Stimulated activated CD4-positive, alpha-beta T cell treated with anti-CD3 and anti-CD28 coated beads, Interleukin-15, amount 100 ng/mL, for 24 hours (primary cell): ENCODE measurements around the gene ABCD4.

Source experiments
- DNase-seq: peaks from one replicate; pipeline ENCODE4 v3.0.0-alpha.2; 2020

ABCD4 gene

DNA sequence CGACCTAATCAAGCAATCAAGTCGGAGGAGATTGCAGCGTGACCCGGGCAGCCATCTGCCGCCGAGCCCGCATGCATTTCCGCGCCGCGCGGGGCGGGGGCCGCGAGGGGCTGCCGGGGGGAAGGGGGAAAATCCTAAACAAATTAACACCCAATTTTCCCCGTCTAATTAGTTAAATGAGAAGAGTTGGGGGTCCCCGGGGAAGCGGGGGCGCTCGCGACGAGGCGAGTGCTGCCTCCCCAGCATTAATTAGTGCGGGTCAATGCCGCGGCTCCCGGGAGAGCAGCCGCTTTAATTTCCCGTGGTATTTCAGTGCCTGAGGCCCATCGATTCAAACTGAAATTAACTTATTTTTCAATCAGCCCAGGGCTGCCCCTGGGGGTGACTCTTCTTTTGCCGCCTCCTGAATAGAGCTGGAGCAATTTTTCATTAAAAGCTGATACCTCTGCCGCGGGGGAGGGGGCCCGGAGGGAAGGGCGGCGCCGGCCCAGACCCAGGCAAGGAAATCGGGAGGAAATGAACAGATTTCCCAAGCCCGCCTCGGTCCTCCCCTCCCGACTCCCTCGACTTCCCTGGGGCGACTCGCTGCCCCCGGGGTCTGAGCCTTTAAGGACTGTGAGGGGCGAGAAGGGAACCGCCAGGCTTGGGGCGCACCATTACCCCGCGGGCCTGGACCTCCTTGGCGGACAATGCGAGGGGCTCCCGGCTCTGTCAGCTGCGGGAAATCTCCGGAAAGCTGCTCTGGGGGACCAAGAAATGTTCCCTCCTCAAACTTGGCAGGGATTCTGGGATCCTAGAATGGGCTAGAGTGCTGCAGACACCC, 44.6 kb downstream of the ABCD4 start:
- no peak for DNase-seq

DNA sequence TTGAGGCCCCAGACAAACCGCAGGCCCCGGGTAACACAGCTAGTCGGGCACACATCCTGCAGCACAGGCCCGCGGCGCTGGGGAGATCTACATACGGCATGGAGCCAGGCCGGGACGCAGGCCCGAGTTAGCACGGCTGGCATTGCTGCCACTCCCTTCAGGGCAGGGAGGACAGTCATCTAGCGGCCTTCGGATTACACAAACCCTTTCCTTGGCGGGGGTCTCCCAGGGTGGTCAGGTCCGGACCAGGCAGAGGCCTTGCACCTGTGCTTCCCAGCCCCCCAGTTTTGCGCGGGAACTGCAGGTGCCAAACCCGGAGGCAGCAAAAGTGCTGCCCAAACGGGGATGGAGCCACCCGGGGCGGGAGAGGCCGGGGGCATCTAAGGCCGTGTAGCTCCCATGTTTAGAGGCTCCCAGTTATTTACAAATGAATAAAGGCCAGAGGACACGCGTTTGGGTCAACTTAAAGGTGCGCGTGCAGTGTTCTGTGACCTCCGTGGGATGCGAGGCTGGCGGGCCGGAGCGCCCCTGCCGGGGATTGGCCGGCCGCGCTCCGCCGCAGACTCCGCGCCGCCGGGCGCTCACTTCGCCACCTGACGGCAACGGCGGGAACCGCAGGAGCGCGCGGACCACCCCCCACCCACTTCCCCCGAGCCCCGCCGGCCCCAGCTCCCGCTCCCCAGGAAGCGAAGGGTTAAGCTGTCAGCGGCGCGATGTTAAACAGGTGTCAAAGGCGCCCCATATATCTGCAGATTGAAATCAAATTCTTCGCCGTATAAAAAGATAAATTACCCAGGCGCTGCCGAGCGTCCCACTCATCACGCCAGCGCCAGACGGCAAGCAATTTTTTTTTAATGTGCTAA, 45.4 kb downstream of the ABCD4 start:
- peak; percentile 74 for DNase-seq

DNA sequence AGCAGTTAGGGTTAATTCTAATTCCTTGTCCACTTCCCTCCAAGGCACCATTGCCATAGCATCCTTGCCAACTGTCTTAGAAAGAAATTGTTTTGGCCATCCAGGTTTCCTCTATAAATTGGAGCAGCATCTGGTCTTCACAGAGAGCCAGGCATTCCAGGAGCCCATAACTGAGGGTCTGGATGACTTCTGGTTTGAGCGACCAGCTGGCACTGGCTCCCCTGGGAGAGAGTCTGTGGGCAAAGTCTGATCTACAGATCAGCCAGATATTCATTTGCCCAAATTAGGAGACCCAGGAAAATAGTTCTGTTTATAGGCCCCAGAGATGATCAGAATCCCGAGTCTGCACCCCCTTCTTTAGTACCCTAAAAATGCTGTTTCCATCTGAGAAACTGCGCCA, 47.5 kb downstream of the ABCD4 start:
- no peak for DNase-seq

DNA sequence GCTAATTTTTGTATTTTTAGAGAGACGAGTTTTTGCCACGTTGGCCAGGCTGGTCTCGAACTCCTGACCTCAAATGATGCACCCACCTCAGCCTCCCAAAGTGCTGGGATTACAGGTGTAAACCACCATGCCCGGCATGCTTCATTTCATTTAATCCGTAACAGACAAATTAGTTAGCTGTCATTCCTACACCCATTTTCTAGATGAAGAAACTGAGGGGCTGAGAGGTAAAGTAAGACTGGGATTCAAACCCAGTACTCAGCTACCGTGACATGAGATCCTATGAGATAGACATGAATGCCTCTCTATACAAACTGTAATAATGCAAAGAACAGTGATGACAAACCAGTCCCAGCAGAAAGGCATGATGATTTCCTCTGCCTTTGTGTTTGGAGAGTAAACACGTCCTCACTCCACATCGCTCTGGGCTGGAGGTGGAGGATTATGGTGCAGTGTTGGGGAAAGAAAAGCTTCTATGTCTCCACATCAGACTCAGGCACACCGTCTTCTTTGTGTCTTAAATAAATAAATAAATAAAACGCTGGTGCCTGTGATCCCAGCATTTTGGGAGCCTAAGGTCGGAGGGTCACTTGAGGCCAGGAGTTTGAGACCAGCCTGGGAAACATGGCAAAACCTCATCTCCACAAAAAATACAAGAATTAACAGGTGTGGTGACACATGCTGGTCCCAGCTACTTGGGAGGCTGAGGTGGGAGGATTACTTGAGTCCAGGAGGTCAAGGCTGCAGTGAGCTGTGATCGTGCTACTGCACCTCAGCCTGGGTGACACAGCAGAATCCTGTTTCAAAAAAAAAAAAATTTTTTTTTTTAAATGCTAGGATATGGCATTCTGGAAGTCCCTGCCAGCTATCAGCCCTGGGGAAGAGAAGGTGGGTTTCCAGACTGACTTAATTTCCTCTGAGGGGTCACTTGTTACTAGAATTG, 53.0 kb downstream of the ABCD4 start:
- no peak for DNase-seq

DNA sequence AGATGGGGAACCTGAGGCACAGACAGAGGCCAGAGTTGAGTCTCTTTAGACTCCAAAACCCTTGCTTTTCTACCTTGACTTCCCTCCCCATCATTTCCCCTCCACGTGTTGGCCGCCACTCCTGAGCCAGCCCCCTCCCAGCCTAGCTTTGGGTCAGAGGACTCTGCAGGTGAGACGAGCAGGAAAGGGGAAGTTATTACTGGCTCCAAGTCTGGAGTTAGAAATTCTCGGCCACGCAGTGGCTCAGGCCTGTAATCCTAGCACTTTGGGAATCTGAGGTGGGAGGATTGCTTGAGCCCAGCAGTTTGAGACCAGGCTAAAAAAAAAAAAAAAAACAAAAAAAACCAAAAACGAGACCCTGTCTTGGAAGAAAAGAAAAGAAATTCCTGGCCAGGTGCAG, 54.7 kb downstream of the ABCD4 start:
- DNase-seq: no peak

DNA sequence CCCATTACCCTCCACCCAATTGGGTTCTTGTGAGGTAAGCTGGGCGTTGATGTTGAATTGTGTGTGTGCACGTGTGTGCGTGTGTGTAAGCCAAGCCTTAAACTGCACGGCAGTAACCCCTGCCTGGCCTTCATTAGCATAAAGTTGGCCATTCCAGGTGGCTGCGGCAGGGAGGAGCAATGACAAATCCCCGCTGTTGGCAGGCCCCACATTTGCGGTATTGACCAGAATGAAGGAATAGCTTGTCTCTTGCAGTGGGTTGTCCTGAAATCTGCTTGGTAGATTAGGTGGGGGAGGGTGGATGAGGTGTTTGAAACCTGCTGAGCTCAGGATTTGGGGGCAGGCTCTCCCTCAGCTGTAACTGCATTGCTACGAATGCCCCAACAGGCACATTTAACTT, 56.2 kb downstream of the ABCD4 start:
- DNase-seq: no peak

DNA sequence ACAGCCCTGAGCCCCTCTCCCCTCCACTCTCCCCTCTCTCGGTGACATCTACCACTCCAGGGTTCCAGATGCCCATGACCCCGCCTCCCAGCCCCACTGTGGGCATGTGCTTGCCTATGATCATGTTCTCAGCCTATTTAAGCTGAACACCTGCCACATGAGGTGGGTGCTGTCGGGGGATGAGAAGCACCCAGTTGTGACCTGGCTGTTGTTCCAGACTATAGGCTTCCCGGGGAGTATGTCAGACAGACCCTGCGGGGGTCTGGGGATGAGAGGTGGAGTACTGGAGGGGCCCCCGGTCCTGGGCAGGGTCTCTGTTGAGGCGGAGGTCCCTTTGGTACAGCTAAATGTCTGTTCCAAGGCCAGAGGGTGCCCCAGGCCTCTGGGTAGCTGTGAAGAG, 57.4 kb downstream of the ABCD4 start:
- no peak for DNase-seq

DNA sequence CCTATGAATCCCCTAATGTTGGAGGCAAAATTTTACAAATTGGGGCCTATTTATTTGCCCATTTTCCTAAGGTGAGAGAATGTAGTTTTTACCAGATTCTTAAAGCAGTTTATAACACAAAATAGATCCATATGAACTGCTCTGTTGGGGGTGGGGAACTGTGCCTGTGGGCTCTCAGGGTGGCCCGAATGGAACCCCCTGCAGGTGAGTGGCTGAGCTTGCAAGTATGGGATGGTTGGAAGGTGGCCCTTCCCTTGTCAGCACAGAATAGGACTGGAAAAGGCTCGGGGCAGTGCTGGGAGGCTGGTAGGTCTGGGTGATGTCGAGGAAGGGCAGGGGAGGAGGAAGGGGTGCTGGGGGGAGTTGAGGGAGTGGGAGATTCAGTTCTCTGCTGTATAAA, 58.6 kb downstream of the ABCD4 start:
- DNase-seq: no peak

DNA sequence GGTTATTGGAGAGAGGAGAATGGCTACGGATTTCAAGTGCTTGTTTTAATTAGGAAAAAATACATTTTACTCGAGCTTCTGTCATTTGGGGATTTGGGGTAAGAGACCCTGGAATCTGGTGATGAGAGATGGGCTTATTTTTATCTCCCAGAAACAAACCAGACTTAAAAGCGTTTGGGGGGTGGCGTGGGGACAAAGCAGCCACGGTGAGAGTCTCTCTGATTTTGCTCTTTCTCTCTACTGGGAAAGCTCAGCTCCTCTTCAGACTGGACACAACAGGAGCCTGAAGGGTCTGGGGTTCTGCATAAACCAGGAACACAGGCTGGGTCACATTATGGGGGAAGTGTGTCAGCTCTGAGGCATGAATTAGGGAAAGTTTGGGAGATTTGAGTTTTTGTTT, 59.7 kb downstream of the ABCD4 start:
- no peak for DNase-seq

DNA sequence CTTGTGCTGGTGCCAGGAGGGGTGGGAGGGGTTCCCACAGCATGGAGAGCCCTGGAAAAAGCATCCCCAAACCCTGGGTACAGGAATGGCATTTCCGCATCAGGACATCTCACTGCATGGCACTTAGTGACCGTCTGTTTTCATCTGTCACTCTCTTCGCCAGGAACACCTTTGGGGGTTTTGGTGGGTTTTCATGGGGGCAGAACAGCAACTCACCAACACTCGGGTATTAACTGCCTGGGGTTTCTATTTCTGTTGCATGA, 60.0 kb downstream of the ABCD4 start:
- no peak for DNase-seq

DNA sequence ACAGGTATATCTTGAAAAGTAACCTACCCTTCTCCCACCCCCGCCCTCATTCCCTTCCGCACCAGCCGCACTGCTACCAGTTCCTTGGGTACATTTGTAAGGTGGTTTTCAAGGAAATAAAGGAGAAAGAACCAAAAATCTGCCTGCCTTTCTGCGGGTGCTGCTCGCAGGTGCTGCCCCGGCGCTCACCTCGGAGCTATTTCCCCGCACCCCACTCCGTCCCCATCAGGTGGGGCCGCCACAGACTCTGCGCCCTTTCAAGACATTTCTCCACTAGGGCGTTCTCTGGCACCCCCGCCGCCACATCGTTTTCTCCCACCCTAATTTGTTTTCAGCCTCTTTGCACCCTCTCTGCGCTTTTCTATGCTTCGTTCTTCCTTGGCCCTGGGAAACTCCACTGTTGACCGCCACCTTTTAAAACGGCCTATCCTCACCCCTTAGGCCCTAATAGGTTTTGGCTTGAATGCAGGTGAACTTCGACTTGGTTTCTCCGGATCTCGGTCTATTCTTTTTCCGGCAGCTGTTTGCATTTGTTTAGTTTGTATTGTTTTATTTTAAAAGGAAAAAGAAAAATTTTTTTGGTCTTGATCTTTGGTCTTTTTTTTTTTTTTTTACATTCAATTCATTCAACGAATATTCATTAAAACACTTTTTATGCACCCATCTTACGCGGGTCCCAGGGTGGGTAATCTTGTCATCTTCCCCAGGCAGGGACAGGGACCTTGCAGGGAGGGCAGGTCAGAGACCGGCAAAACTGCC, 60.5 kb downstream of the ABCD4 start:
- no peak for DNase-seq

DNA sequence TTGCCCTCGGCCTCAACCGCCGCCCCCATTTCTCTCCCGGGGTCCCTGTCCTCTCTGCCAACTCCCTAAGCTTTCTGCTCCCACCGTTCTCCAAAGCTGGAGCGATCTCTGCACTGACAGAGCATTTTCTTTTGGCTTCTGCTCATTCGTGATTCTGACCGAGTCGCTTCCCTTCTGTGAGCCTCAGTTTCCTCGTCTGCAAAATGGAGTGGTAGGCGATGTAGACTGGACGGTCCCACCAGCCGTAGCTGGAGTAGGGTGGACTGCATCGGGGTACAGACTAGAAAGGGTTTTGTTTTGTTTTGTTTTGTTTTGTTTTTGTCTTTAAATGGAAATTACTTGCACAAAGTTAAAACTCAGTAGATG, 61.1 kb downstream of the ABCD4 start:
- no peak for DNase-seq

DNA sequence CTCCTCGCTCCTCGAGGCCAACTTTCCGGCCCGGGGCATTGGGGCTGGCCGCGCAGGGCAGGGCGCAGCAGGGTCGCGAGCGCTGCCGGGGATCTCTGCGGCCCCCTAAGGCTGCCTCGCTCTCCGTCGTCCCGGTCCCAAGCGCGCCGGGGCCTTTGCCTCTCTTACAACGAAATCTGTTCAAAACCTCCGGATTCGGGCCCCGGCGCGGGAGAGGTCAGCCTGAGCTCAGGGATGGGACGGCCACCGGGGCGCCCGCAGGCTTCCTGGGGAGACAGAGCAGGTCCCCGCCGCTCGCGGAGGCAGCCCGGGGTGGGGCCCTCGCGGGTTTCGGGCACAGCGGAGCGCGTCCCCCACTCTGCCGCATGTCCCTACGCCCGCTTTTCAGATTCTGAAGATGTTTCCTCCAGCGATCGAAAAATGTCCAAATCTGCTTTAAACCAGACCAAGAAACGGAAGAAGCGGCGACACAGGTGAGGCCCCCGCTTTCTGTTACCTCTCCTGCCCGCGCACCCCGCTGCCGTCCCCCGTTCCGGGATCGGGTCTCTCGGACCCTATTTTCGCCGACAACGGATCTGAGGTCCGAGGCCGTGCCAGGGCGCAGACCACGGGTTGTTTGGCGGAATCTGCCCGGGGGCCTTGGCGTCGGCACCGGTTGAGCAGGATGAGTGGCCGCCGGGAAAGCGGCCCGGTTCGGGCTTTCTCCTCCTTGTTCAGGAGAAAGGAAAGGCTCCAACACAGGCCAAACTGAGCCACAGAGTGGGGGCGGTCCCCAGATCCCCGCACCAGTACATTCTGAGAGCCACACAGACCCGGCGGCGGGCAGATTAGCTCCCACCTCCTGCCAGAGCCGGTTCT, 61.7 kb downstream of the ABCD4 start:
- DNase-seq: peak; percentile 16

DNA sequence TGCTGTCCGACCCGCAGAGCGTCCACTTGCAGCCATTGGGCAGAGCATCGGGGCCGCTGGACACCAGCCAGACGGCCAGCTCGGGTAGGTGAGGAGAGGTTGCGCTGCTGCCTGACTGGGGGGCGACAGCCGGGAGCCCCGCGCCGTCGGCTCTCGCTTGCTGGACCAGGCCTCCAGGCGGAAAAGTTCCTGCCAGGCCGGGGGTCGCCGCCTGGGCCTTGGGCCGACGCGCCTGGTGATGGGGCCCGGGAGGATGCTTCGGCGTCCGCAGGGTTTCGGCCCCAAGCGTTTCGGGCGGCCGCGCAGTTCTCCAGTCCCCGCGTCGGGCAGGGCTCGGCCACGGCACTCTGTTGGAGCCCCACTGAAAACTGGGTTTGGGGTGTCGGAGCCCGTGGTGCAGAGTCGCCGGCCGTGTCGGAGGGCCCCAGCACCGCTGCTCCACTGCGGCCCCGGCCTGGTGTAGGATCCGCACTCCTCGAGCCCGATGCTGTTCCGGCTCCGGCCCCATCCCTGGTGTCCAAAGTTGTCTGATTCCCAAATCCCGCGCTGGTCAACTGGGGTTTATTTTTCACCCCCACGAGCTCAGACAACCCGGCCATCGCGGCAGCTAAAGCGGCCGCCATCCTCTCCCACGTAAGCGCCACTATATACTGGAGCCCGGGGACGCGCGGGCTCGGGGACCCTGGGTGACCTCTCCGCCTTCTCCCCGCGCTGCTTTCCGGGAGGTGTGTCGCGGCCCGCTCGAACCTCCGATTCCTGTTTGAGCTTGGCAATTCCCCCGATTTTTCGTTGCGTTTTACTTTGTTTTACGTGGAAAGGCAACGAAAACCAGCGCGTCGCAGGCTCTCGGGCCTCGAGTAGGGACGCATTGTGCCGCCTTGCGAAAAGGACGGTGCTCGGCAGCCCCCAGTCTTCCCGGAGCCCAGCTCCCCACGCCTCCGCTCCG, 62.6 kb downstream of the ABCD4 start:
- peak; percentile 21 for DNase-seq

DNA sequence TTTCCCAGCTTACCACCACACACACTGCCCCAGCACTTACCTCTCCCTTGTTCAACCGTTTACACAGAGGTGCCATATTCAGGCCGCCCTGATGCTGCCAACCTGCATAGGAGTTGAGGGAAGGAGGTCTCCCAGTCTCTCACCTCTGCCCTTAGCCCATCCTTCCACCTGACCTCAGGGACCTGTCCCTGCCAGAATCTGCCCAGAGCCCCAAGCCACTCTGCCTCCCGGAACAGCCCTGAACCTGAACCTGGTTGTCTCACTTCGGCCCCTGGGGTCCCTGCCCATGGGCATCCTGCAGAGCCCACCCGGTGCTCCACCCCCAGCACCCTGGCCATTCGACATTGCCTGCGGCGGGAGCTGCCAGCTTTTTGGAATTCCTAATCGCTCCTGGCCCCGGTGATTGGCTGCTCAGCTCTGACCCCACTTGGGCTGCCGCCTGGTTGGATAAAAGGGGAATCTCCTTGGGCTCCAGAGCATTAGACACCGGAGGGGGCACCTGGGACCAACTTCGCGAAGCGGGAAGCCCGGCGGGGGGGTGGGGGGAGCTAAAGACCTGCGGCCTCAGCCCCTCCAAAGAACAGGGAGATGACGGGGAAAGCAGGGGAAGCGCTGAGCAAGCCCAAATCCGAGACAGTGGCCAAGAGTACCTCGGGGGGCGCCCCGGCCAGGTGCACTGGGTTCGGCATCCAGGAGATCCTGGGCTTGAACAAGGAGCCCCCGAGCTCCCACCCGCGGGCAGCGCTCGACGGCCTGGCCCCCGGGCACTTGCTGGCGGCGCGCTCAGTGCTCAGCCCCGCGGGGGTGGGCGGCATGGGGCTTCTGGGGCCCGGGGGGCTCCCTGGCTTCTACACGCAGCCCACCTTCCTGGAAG, 63.5 kb downstream of the ABCD4 start, which contains the start of gene VSX2:
VSX2 (plus strand) TSS at position 476 of the 874 bp plus-strand sequence; CDS start at position 589, 113 bp downstream.
- no peak for DNase-seq

DNA sequence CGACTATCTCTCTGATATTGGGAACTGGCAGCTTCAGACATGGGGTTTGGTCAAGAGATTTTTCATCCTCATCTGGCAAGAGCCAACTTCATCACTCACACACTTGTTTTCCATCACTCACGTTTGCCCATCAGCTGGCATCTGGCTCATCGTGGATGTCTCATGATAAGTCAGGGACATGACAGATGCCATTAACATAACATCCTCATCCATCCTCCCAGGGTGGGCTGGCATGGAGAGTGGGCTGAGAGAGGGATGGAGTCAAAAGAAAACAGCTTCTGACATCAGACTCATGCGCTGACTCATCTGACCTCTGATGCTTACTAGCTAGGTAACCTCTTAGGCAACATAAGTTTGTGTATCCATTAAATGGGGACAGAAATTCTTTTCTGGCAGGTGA, 65.3 kb downstream of the ABCD4 start:
- DNase-seq: no peak
